Neural progenitor cell (in vitro differentiated cells): ENCODE data around the gene ZCCHC13. TPM values are rescaled to one million over a fixed set of nuclear protein-coding genes. Genes with fewer than 3 reads are reported as not detected.
"Not testable (repeated sequence)": the region's sequence is repeated elsewhere in the genome, so short reads cannot be mapped to it uniquely, and the experiment has no call there.

Experiments used
- DNase-seq: peaks from one replicate; pipeline ENCODE4 v3.0.0-alpha.2; 2016; ENCODE audit warnings: low spot score
- H2AFZ ChIP-seq: fragments of 200-600 bp; sonication (generic); replicated peaks from 2 replicates; pipeline ENCODE4 v1.6.1; 2016; ENCODE audit warnings: antibody characterized with exemption
- H3F3A ChIP-seq: fragments of 200-600 bp; sonication (generic); 2 replicates; pipeline ENCODE4 v1.6.1; 2016; ENCODE audit warnings: antibody characterized with exemption, low read depth
- H3K27ac ChIP-seq: fragments of 200-600 bp; sonication (generic); 2 replicates; pipeline ENCODE4 v1.5.1; 2016; ENCODE audit warnings: mild to moderate bottlenecking
- H3K27me3 ChIP-seq: fragments of 200-600 bp; sonication (generic); 2 replicates; pipeline ENCODE4 v1.6.1; 2016; ENCODE audit warnings: mild to moderate bottlenecking, moderate library complexity
- H3K36me3 ChIP-seq: fragments of 200-600 bp; sonication (generic); 2 replicates; pipeline ENCODE4 v1.5.1; 2016
- H3K4me1 ChIP-seq: fragments of 200-600 bp; sonication (generic); 2 replicates; pipeline ENCODE4 v1.6.1; 2016; ENCODE audit warnings: mixed run types
- H3K4me2 ChIP-seq: fragments of 200-600 bp; sonication (generic); 2 replicates; pipeline ENCODE4 v1.6.1; 2016
- H3K4me3 ChIP-seq: fragments of 200-600 bp; sonication (generic); 2 replicates; pipeline ENCODE4 v1.5.1; 2016
- H3K79me2 ChIP-seq: fragments of 200-600 bp; sonication (generic); 2 replicates; pipeline ENCODE4 v1.6.1; 2016; ENCODE audit warnings: low read depth
- H3K9ac ChIP-seq: fragments of 200-600 bp; sonication (generic); 2 replicates; pipeline ENCODE4 v1.6.1; 2016
- H3K9me3 ChIP-seq: fragments of 200-600 bp; sonication (generic); 2 replicates; pipeline ENCODE4 v1.5.1; 2016; ENCODE audit warnings: low read depth
- H4K20me1 ChIP-seq: fragments of 200-600 bp; sonication (generic); 2 replicates; pipeline ENCODE4 v1.6.1; 2016; ENCODE audit warnings: low read depth
- H3K27ac Mint-ChIP-seq: 3 replicates; pipeline ENCODE4 v1.8.0; 2021; ENCODE audit warnings: mixed read lengths
- H3K27me3 Mint-ChIP-seq: 2 replicates; pipeline ENCODE4 v1.8.0; 2022; ENCODE audit warnings: low read depth, mild to moderate bottlenecking, inconsistent platforms, moderate library complexity, mixed read lengths; ENCODE audit not compliant: insufficient read depth
- H3K36me3 Mint-ChIP-seq: 3 replicates; pipeline ENCODE4 v1.8.0; 2021; ENCODE audit warnings: mixed read lengths
- H3K4me1 Mint-ChIP-seq: 3 replicates; pipeline ENCODE4 v1.8.0; 2021; ENCODE audit warnings: mixed read lengths
- H3K4me3 Mint-ChIP-seq: 3 replicates; pipeline ENCODE4 v1.8.0; 2021; ENCODE audit warnings: mild to moderate bottlenecking, moderate library complexity, mixed read lengths
- H3K9me3 Mint-ChIP-seq: 3 replicates; pipeline ENCODE4 v1.8.0; 2020; ENCODE audit warnings: mixed read lengths
- EZH2 ChIP-seq: fragments of 200-600 bp; sonication (generic); IDR thresholded peaks from 2 replicates; pipeline ENCODE4 v1.6.1; 2017; ENCODE audit warnings: antibody characterized with exemption, mild to moderate bottlenecking, moderate library complexity
- EZH2phosphoT487 ChIP-seq: fragments of 200-600 bp; sonication (generic); IDR thresholded peaks from 2 replicates; pipeline ENCODE4 v1.6.1; 2017; ENCODE audit warnings: antibody characterized with exemption
- total RNA-seq: library from RNA; depleted of rRNA; stranded (reverse); fragments of >200 nt; gene quantifications from 2 replicates; pipeline ENCODE4 v1.2.3, GENCODE V29; 2015; ENCODE audit warnings: low replicate concordance
- TF ChIP-seq, protein P1 (sequence below): fragments of 200-600 bp; sonication (generic); IDR thresholded peaks from 2 replicates; pipeline ENCODE4 v1.5.1; 2017; ENCODE audit warnings: antibody characterized with exemption, mild to moderate bottlenecking

ZCCHC13 gene
- total RNA-seq, 1 donor from 2014 or later: not detected

DNA sequence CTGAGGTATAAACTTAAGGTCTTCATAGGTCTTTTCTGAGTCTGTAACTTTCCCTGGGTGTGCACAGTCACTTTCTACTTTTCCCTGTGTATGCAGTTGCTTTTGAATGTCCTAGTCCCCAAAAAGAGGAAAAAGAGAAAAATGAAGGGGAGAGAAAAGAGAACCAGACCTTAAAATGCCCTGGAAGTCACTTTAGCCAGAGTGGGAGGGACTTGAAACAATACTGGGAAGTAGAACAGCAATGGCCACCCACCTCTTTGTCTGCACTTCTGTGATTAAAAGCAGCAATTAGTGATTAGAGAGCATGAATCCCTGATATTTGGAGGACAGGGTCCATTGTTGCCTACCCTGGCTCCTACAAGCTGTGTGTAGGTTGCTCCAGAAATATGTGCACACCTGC lies 36.1 kb downstream of the ZCCHC13 start:
- Histone ChIP-seq H3K9ac (no peak overlapping the region), H3K4me3 (no peak overlapping the region), H3K27me3 (no peaks in the 10 kb centered on the region), H3K4me1 (no peaks in the 10 kb centered on the region), H3K27ac (no peak overlapping the region), H4K20me1 (no peaks in the 10 kb centered on the region), H3K4me2 (no peak overlapping the region), H3K9me3 (no peaks in the 10 kb centered on the region), H2AFZ (no peak overlapping the region), H3K79me2 (no peaks in the 10 kb centered on the region), H3F3A (no peaks in the 10 kb centered on the region), H3K36me3 (no peaks in the 10 kb centered on the region)
- peaks cover 12% of the 10 kb centered on the region for H3K4me1 Mint-ChIP-seq
- no peak for DNase-seq
- H3K27me3 Mint-ChIP-seq: peaks cover 7% of the 10 kb centered on the region
- no peak overlapping the region for H3K27ac Mint-ChIP-seq
- TF ChIP-seq EZH2phosphoT487 (no peak), EZH2 (no peak)
- TF ChIP-seq, protein P1, sequence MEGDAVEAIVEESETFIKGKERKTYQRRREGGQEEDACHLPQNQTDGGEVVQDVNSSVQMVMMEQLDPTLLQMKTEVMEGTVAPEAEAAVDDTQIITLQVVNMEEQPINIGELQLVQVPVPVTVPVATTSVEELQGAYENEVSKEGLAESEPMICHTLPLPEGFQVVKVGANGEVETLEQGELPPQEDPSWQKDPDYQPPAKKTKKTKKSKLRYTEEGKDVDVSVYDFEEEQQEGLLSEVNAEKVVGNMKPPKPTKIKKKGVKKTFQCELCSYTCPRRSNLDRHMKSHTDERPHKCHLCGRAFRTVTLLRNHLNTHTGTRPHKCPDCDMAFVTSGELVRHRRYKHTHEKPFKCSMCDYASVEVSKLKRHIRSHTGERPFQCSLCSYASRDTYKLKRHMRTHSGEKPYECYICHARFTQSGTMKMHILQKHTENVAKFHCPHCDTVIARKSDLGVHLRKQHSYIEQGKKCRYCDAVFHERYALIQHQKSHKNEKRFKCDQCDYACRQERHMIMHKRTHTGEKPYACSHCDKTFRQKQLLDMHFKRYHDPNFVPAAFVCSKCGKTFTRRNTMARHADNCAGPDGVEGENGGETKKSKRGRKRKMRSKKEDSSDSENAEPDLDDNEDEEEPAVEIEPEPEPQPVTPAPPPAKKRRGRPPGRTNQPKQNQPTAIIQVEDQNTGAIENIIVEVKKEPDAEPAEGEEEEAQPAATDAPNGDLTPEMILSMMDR: no peak
- peaks cover 25% of the 10 kb centered on the region for H3K9me3 Mint-ChIP-seq
- no peaks in the 10 kb centered on the region for H3K36me3 Mint-ChIP-seq
- H3K4me3 Mint-ChIP-seq: no peak overlapping the region

DNA sequence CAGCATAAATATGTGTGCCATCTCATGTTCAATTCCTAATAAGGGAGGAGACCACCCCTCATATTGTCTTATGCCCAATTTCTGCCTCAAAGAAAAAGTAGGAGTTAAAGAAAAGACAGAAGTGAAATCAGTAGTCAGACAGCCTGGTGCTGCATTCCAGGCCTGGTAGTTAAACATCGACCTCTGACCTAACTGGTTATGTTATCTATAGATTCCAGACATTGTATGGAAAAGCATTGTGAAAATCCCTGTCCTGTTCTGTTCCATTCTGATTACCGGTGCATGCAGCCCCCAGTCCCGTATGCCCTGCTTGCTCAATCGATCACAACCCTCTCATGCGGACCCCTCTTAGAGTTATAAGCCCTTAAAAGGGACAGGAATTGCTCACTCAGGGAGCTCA lies 38.2 kb downstream of the ZCCHC13 start:
- not testable (repeated sequence) for H3K36me3 Mint-ChIP-seq, H3K4me3 Mint-ChIP-seq, DNase-seq, H3K4me3 ChIP-seq, H3K9ac ChIP-seq, H3K79me2 ChIP-seq, H4K20me1 ChIP-seq, H3K4me2 ChIP-seq, H3K27ac ChIP-seq, H3K9me3 ChIP-seq, H3K4me1 ChIP-seq, H3K27me3 ChIP-seq, H3K36me3 ChIP-seq, H2AFZ ChIP-seq, H3F3A ChIP-seq
- peak overlapping the region; percentile 25 for H3K27ac Mint-ChIP-seq
- H3K27me3 Mint-ChIP-seq: peaks cover 10% of the 10 kb centered on the region
- peaks cover 20% of the 10 kb centered on the region for H3K9me3 Mint-ChIP-seq
- peaks cover 12% of the 10 kb centered on the region for H3K4me1 Mint-ChIP-seq

DNA sequence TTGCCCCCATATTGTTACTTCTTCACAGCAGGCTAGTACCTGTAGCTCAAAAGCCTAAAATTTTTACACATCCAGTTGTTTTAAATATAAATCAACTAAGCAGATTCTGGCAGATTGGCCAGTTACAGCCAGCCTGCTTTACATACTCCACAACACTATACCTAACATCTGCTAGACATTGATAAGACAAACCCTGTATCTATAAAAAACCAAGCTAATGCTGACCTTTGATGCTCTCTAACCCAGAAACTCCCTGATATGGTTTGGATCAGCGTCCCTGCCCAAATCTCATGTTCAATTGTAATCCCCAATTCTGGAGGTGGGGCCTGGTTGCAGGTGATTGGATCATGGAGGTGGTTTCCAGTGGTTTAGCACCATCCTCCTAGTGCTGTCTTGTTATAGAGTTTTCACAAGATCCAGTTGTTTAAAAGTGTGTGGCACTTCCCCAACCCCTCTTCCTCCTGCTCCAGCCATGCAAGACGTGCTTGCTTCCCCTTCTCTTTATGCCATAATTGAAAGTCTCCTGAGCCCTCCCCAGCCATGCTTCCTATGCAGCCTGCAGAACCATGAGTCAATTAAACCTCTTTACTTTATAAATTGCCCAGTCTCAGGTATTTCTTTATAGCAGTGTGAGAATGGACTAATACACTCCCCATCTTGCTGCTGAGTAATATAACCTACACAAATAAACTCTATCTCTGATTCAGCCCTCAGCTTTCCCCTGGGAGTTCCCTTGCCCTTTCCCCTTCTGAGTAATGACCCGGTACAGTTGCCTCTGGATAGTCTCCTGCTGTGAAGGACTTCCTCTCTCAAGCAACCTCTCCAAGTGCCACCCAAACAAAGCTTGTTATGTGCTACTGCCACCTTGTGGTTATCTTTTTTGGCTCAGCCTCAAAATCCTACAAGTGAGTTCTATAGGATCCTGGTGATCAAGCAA lies 39.6 kb downstream of the ZCCHC13 start:
- Histone ChIP-seq H3K27ac (no peak overlapping the region), H3K4me2 (no peak overlapping the region), H3K4me3 (no peak overlapping the region), H3K36me3 (no peaks in the 10 kb centered on the region), H2AFZ (no peak overlapping the region), H3F3A (no peaks in the 10 kb centered on the region), H3K9ac (no peak overlapping the region), H3K9me3 (no peaks in the 10 kb centered on the region), H3K79me2 (no peaks in the 10 kb centered on the region), H3K4me1 (no peaks in the 10 kb centered on the region), H3K27me3 (no peaks in the 10 kb centered on the region), H4K20me1 (no peaks in the 10 kb centered on the region)
- peaks cover 12% of the 10 kb centered on the region for H3K27me3 Mint-ChIP-seq
- no peak overlapping the region for H3K27ac Mint-ChIP-seq
- H3K4me3 Mint-ChIP-seq: no peak overlapping the region
- DNase-seq: peak; percentile 84
- TF ChIP-seq, protein P1: peak; percentile 68
- no peak for TF ChIP-seq EZH2
- H3K9me3 Mint-ChIP-seq: peaks cover 13% of the 10 kb centered on the region
- peaks cover 12% of the 10 kb centered on the region for H3K4me1 Mint-ChIP-seq
- H3K36me3 Mint-ChIP-seq: no peaks in the 10 kb centered on the region

DNA sequence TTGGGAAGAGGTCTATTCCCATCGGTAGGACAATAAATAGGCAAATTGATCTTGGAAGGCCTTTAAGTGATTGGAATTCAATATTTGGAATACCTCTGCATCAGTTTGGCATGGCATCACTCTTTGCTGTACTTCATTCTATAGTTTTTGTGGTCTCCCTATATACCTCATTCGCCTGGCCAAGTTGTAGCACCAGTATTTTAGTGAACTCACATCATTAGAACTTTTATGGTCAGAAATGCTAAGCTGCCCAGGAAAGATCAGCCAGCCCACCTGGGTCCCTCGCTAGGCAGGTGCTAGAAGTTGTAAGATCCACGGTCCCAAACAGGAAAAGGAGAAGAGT lies 40.3 kb downstream of the ZCCHC13 start:
- H3K36me3 ChIP-seq: no peaks in the 10 kb centered on the region
- Mint-ChIP-seq H3K36me3 (no peaks in the 10 kb centered on the region), H3K27ac (no peak overlapping the region), H3K4me3 (no peak overlapping the region), H3K9me3 (peaks cover 9% of the 10 kb centered on the region), H3K27me3 (peaks cover 12% of the 10 kb centered on the region), H3K4me1 (peaks cover 12% of the 10 kb centered on the region)
- no peak overlapping the region for H3K4me2 ChIP-seq
- H3F3A ChIP-seq: no peaks in the 10 kb centered on the region
- H3K9ac ChIP-seq: no peak overlapping the region
- no peaks in the 10 kb centered on the region for H3K4me1 ChIP-seq
- H4K20me1 ChIP-seq: no peaks in the 10 kb centered on the region
- H3K27me3 ChIP-seq: no peaks in the 10 kb centered on the region
- TF ChIP-seq EZH2phosphoT487: no peak
- TF ChIP-seq, protein P1: no peak
- no peak for TF ChIP-seq EZH2
- no peak overlapping the region for H3K4me3 ChIP-seq
- DNase-seq: no peak
- H3K27ac ChIP-seq: no peak overlapping the region
- no peaks in the 10 kb centered on the region for H3K9me3 ChIP-seq
- no peaks in the 10 kb centered on the region for H3K79me2 ChIP-seq
- H2AFZ ChIP-seq: no peak overlapping the region
